Liver (tissue), 3 donors: ENCODE data around the gene C3orf52.

Source experiments
- EGR1 ChIP-seq, 2 donors: IDR thresholded peaks; 2 replicates each; pipeline ENCODE4 v1.6.1; 2016 to 2018; ENCODE audit warnings: antibody characterized with exemption in 2 of 2, low read depth in 2 of 2
- GABPA ChIP-seq, 2 donors: IDR thresholded peaks in 1 of 2; conservative IDR thresholded peaks in 1 of 2; 2 replicates each; pipeline ENCODE4 v1.6.1; 2016; ENCODE audit warnings: antibody characterized with exemption in 2 of 2, mild to moderate bottlenecking in 1 of 2, moderate library complexity in 1 of 2
- TAF1 ChIP-seq: conservative IDR thresholded peaks from 2 replicates; pipeline ENCODE4 v1.6.1; 2016; ENCODE audit warnings: antibody characterized with exemption, mild to moderate bottlenecking
- YY1 ChIP-seq: IDR thresholded peaks from 2 replicates; pipeline ENCODE4 v1.6.1; 2016; ENCODE audit warnings: antibody characterized with exemption, mild to moderate bottlenecking
- TF ChIP-seq, protein P1 (sequence below): IDR thresholded peaks from 2 replicates; pipeline ENCODE4 v1.6.1; 2016; ENCODE audit warnings: antibody characterized with exemption
- TF ChIP-seq, protein P2 (sequence below): IDR thresholded peaks from 2 replicates; pipeline ENCODE4 v1.6.1; 2016; ENCODE audit warnings: antibody characterized with exemption
- TF ChIP-seq, protein P3 (sequence below): IDR thresholded peaks from 2 replicates; pipeline ENCODE4 v1.6.1; 2016; ENCODE audit warnings: antibody characterized with exemption, mild to moderate bottlenecking
- TF ChIP-seq, protein P4 (sequence below): fragments of 150-350 bp; IDR thresholded peaks from 2 replicates; pipeline ENCODE4 v1.5.1; 2017; ENCODE audit warnings: improper control_type of control experiment, low read depth, low read length; ENCODE audit not compliant: missing input control
- donor health status: healthy.
- donor health status: healthy.

DNA sequence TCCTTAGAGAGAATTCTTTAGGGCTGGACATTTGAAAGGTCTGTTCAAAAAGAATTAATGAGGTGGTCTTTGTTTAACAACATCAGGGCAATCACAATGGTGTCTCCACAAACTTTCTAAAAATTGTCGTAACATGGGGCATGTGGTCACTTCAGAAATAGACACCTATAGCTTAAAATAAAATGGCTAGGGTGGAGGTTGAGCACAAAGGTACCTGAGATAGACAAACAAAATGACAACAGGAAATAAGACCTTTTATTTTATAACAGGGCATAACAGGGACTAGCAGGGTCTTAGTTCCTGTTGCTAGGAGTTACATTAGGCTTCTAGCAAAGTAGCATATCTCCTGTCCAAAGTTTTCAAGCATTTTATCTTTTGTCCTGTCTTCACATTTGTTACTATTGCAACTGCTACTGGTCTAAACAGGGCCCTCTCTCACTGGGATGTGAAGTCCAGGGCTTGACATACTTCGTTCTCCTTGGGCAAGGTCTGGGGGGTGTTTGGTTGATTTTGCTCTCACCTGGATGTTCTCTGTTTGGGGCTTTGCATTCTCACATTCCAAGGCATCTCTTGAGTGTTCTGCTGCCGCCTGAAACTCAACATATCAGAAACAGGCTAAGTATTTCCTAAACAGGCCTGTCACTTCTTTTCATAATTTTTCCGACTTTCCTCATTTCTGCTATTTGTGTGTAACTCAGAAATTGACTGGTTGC, 43.9 kb downstream of the C3orf52 start:
- TF ChIP-seq EGR1 (IDR thresholded peaks at IDR 0.05; ENCODE audit: low read depth in 2 of 2) (no peak), TAF1 (no peak), YY1 (no peak), GABPA (IDR thresholded peaks at IDR 0.05 in 1 of 2, conservative IDR thresholded peaks at IDR 0.05 in 1 of 2) (no peak)
- TF ChIP-seq, protein P1, sequence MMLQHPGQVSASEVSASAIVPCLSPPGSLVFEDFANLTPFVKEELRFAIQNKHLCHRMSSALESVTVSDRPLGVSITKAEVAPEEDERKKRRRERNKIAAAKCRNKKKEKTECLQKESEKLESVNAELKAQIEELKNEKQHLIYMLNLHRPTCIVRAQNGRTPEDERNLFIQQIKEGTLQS, result no peak
- TF ChIP-seq, protein P2, sequence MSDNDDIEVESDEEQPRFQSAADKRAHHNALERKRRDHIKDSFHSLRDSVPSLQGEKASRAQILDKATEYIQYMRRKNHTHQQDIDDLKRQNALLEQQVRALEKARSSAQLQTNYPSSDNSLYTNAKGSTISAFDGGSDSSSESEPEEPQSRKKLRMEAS, result no peak
- TF ChIP-seq, protein P3, sequence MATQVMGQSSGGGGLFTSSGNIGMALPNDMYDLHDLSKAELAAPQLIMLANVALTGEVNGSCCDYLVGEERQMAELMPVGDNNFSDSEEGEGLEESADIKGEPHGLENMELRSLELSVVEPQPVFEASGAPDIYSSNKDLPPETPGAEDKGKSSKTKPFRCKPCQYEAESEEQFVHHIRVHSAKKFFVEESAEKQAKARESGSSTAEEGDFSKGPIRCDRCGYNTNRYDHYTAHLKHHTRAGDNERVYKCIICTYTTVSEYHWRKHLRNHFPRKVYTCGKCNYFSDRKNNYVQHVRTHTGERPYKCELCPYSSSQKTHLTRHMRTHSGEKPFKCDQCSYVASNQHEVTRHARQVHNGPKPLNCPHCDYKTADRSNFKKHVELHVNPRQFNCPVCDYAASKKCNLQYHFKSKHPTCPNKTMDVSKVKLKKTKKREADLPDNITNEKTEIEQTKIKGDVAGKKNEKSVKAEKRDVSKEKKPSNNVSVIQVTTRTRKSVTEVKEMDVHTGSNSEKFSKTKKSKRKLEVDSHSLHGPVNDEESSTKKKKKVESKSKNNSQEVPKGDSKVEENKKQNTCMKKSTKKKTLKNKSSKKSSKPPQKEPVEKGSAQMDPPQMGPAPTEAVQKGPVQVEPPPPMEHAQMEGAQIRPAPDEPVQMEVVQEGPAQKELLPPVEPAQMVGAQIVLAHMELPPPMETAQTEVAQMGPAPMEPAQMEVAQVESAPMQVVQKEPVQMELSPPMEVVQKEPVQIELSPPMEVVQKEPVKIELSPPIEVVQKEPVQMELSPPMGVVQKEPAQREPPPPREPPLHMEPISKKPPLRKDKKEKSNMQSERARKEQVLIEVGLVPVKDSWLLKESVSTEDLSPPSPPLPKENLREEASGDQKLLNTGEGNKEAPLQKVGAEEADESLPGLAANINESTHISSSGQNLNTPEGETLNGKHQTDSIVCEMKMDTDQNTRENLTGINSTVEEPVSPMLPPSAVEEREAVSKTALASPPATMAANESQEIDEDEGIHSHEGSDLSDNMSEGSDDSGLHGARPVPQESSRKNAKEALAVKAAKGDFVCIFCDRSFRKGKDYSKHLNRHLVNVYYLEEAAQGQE, result no peak
- TF ChIP-seq, protein P4, sequence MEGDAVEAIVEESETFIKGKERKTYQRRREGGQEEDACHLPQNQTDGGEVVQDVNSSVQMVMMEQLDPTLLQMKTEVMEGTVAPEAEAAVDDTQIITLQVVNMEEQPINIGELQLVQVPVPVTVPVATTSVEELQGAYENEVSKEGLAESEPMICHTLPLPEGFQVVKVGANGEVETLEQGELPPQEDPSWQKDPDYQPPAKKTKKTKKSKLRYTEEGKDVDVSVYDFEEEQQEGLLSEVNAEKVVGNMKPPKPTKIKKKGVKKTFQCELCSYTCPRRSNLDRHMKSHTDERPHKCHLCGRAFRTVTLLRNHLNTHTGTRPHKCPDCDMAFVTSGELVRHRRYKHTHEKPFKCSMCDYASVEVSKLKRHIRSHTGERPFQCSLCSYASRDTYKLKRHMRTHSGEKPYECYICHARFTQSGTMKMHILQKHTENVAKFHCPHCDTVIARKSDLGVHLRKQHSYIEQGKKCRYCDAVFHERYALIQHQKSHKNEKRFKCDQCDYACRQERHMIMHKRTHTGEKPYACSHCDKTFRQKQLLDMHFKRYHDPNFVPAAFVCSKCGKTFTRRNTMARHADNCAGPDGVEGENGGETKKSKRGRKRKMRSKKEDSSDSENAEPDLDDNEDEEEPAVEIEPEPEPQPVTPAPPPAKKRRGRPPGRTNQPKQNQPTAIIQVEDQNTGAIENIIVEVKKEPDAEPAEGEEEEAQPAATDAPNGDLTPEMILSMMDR, result no peak
